HCT116 (cell line): Measurements from ENCODE around the gene PMCH. TPM values are rescaled to one million over a fixed set of nuclear protein-coding genes. Genes with fewer than 3 reads are reported as not detected.

Source experiments
- total RNA-seq: library from RNA; stranded (reverse); gene quantifications from one replicate; pipeline ENCODE4 v1.2.1, GENCODE V29; 2021; ENCODE audit not compliant: unreplicated experiment

PMCH gene
- total RNA-seq, 1 experiment from 2014 or later, result not detected

Other genes starting within 250 kb of the PMCH start
- gene WASHC3, start 135.8 kb downstream of the PMCH start, total RNA-seq, result 15.6 TPM
- 77.5 TPM for gene NUP37, start 77.7 kb downstream of the PMCH start, total RNA-seq
- 23.5 TPM for gene PARPBP, start 77.7 kb downstream of the PMCH start, total RNA-seq